ENCODE results near the gene PRLH.
"Not testable (repeated sequence)": the region's sequence is repeated elsewhere in the genome, so short reads cannot be mapped to it uniquely, and the experiment has no call there.

Gene PRLH

GRCh38 chr2:237602409-237602808 is 36.0 kb downstream of the PRLH start:
- no peak for DNase-seq (ENCODE audit: low read depth)

GRCh38 chr2:237603049-237603717 is 36.8 kb downstream of the PRLH start:
- DNase-seq (ENCODE audit: low read depth), result no peak

- no peak for DNase-seq (ENCODE audit: low read depth)
Observed at GRCh38 chr2:237603718-237604362, 37.5 kb downstream of the PRLH start.

GRCh38 chr2:237604391-237604790 is 38.0 kb downstream of the PRLH start:
- DNase-seq (ENCODE audit: low read depth), result no peak

- DNase-seq (ENCODE audit: low read depth), result no peak
Observed at GRCh38 chr2:237604960-237605359, 38.6 kb downstream of the PRLH start.

GRCh38 chr2:237606522-237606921 is 40.1 kb downstream of the PRLH start:
- not testable (repeated sequence) for DNase-seq (ENCODE audit: low read depth)

- DNase-seq (ENCODE audit: low read depth), result no peak
Observed at GRCh38 chr2:237612527-237613357, 46.4 kb downstream of the PRLH start.

GRCh38 chr2:237613679-237614078 is 47.3 kb downstream of the PRLH start:
- DNase-seq (ENCODE audit: low read depth), result no peak

- DNase-seq (ENCODE audit: low read depth), result no peak
Observed at GRCh38 chr2:237614151-237614720, 47.9 kb downstream of the PRLH start.

- no peak for DNase-seq (ENCODE audit: low read depth)
Observed at GRCh38 chr2:237615631-237616249, 49.4 kb downstream of the PRLH start.

- no peak for DNase-seq (ENCODE audit: low read depth)
Observed at GRCh38 chr2:237616373-237616733, 50.0 kb downstream of the PRLH start.

Measured in stimulated activated CD8-positive, alpha-beta memory T cell treated with anti-CD3 and anti-CD28 coated beads, Interleukin-7, amount 100 ng/mL, for 24 hours (primary cell).